Hepatocyte (in vitro differentiated cells): ENCODE measurements around the gene VNN1. TPM values are rescaled to one million over a fixed set of nuclear protein-coding genes. Genes with fewer than 3 reads are reported as not detected.

Experiments
- DNase-seq: peaks from one replicate; pipeline ENCODE4 v3.0.0-alpha.2; 2016; ENCODE audit warnings: low spot score
- H2AFZ ChIP-seq: fragments of 200-600 bp; sonication (generic); 2 replicates; pipeline ENCODE4 v1.6.0; 2016; ENCODE audit warnings: antibody characterized with exemption, mild to moderate bottlenecking
- H3K27ac ChIP-seq: fragments of 200-600 bp; sonication (generic); 2 replicates; pipeline ENCODE4 v1.5.1; 2016; ENCODE audit warnings: mild to moderate bottlenecking
- H3K27me3 ChIP-seq: fragments of 200-600 bp; sonication (generic); 2 replicates; pipeline ENCODE4 v1.6.1; 2016
- H3K36me3 ChIP-seq: fragments of 200-600 bp; sonication (generic); replicated peaks from 2 replicates; pipeline ENCODE4 v1.5.1; 2016; ENCODE audit warnings: low read depth; ENCODE audit not compliant: insufficient read depth
- H3K4me1 ChIP-seq: fragments of 200-600 bp; sonication (generic); 2 replicates; pipeline ENCODE4 v1.5.1; 2016; ENCODE audit warnings: mild to moderate bottlenecking, moderate library complexity; ENCODE audit not compliant: insufficient read depth
- H3K4me2 ChIP-seq: fragments of 200-600 bp; sonication (generic); 2 replicates; pipeline ENCODE4 v1.6.0; 2016
- H3K4me3 ChIP-seq: fragments of 200-600 bp; sonication (generic); 2 replicates; pipeline ENCODE4 v1.5.1; 2016; ENCODE audit warnings: mild to moderate bottlenecking
- H3K79me2 ChIP-seq: fragments of 200-600 bp; sonication (generic); 2 replicates; pipeline ENCODE4 v1.6.0; 2017; ENCODE audit warnings: mild to moderate bottlenecking
- H3K9me2 ChIP-seq: fragments of 200-600 bp; sonication (generic); replicated peaks from 2 replicates; pipeline ENCODE4 v1.6.0; 2017; ENCODE audit warnings: mild to moderate bottlenecking; ENCODE audit not compliant: insufficient read depth
- H3K9me3 ChIP-seq: fragments of 200-600 bp; sonication (generic); 2 replicates; pipeline ENCODE4 v1.5.1; 2016; ENCODE audit warnings: low read depth, mild to moderate bottlenecking
- H4K20me1 ChIP-seq: fragments of 200-600 bp; sonication (generic); 2 replicates; pipeline ENCODE4 v1.6.0; 2016; ENCODE audit warnings: mild to moderate bottlenecking; ENCODE audit not compliant: insufficient read depth, poor library complexity, severe bottlenecking
- EZH2 ChIP-seq: fragments of 200-600 bp; sonication (generic); IDR thresholded peaks from 2 replicates; pipeline ENCODE4 v1.6.1; 2016; ENCODE audit warnings: antibody characterized with exemption, mild to moderate bottlenecking, borderline replicate concordance
- EZH2phosphoT487 ChIP-seq: fragments of 200-600 bp; sonication (generic); IDR thresholded peaks from one replicate; pipeline ENCODE4 v1.6.1; 2018; ENCODE audit warnings: antibody characterized with exemption, mild to moderate bottlenecking, low read depth, moderate library complexity; ENCODE audit not compliant: unreplicated experiment, severe bottlenecking
- WGBS: methylation state at CpG from one replicate; pipeline ENCODE4 v1.1.6; 2016; ENCODE audit warnings: low lambda C conversion rate; ENCODE audit errors: missing lambda C conversion rate; 5-methylcytosine and 5-hydroxymethylcytosine counted together
- polyA plus RNA-seq: library from polyadenylated mRNA; unstranded; fragments of >200 nt; fragmentation: Nextera tagmentation; extraction: Ambion mirVana; gene quantifications from 2 replicates; pipeline ENCODE4 v1.2.1, GENCODE V29; 2016
- total RNA-seq: library from RNA; depleted of rRNA; stranded (reverse); fragments of >200 nt; gene quantifications from 2 replicates; pipeline ENCODE4 v1.2.3, GENCODE V29; 2014
- TF ChIP-seq, protein P1 (sequence below): fragments of 200-600 bp; sonication (generic); IDR thresholded peaks from 2 replicates; pipeline ENCODE4 v1.5.1; 2016; ENCODE audit warnings: antibody characterized with exemption, mild to moderate bottlenecking; ENCODE audit not compliant: poor library complexity

Gene VNN1
- total and polyA plus RNA-seq, 2 experiments from 2014 or later, result 0.93 to 1.4 TPM

DNA sequence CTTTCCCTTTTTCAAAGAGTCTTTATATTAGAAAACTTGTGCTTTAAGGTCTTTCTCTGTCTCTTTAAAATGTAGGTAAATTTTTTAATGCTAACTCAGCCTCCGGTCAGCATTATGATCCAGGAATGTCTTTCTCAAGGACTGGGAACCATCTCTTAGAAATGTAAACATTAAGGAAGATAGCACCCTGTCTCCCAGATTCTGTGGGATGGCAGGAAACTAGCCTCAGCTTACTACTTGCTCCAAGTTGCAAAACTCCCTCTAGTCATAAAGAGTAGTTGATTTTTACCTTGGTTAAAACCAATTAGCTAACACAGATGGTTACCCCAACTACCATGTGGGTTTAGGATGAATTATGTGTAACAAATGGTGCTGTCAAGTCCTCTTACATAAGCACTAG, 50.2 kb downstream of the VNN1 start:
- H2AFZ ChIP-seq, result no peak overlapping the region
- no peaks in the 10 kb centered on the region for H3K9me2 ChIP-seq
- H3K9me3 ChIP-seq, result no peaks in the 10 kb centered on the region
- H3K4me1 ChIP-seq, result no peaks in the 10 kb centered on the region
- TF ChIP-seq, protein P1, sequence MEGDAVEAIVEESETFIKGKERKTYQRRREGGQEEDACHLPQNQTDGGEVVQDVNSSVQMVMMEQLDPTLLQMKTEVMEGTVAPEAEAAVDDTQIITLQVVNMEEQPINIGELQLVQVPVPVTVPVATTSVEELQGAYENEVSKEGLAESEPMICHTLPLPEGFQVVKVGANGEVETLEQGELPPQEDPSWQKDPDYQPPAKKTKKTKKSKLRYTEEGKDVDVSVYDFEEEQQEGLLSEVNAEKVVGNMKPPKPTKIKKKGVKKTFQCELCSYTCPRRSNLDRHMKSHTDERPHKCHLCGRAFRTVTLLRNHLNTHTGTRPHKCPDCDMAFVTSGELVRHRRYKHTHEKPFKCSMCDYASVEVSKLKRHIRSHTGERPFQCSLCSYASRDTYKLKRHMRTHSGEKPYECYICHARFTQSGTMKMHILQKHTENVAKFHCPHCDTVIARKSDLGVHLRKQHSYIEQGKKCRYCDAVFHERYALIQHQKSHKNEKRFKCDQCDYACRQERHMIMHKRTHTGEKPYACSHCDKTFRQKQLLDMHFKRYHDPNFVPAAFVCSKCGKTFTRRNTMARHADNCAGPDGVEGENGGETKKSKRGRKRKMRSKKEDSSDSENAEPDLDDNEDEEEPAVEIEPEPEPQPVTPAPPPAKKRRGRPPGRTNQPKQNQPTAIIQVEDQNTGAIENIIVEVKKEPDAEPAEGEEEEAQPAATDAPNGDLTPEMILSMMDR, result no peak
- TF ChIP-seq EZH2 (no peak), EZH2phosphoT487 (no peak)
- H3K36me3 ChIP-seq, result no peaks in the 10 kb centered on the region
- H3K27me3 ChIP-seq, result no peaks in the 10 kb centered on the region
- H4K20me1 ChIP-seq, result no peaks in the 10 kb centered on the region
- H3K4me2 ChIP-seq, result no peak overlapping the region
- no peak overlapping the region for H3K27ac ChIP-seq
- no peaks in the 10 kb centered on the region for H3K79me2 ChIP-seq
- no peak overlapping the region for H3K4me3 ChIP-seq
- no peak for DNase-seq
- WGBS, result 63% methylated on average over 1 of the region's 1 CpG

- H3K27ac ChIP-seq, result no peak overlapping the region
- no peaks in the 10 kb centered on the region for H4K20me1 ChIP-seq
- H3K36me3 ChIP-seq, result no peaks in the 10 kb centered on the region
- no peak overlapping the region for H3K4me2 ChIP-seq
- TF ChIP-seq EZH2 (no peak), EZH2phosphoT487 (no peak)
- TF ChIP-seq, protein P1, result no peak
- no peaks in the 10 kb centered on the region for H3K9me2 ChIP-seq
- no peaks in the 10 kb centered on the region for H3K9me3 ChIP-seq
- no peaks in the 10 kb centered on the region for H3K4me1 ChIP-seq
- no peak for DNase-seq
- WGBS, result 83% methylated on average over 4 of the region's 4 CpGs
- no peaks in the 10 kb centered on the region for H3K79me2 ChIP-seq
- H3K4me3 ChIP-seq, result no peak overlapping the region
- no peak overlapping the region for H2AFZ ChIP-seq
- H3K27me3 ChIP-seq, result no peaks in the 10 kb centered on the region
These were observed 51.9 kb downstream of the VNN1 start for GRCh38 chr6:132661906-132662305.

GRCh38 chr6:132659082-132659481, 54.8 kb downstream of the VNN1 start, which contains the start of gene TAAR1:
Gene TAAR1 (minus strand): TSS chr6:132659182. CDS start chr6:132646003, 13,179 bp downstream.
- H3K36me3 ChIP-seq, result no peaks in the 10 kb centered on the region
- H3K4me3 ChIP-seq, result no peak within 1 kb of the TSS
- no peaks in the 10 kb centered on the region for H3K9me2 ChIP-seq
- no peak for DNase-seq
- H3K27me3 ChIP-seq, result no peaks in the 10 kb centered on the region
- 89% methylated on average over 3 of the region's 3 CpGs for WGBS
- H3K4me2 ChIP-seq, result no peak within 1 kb of the TSS
- H3K79me2 ChIP-seq, result no peaks in the 10 kb centered on the region
- TF ChIP-seq EZH2phosphoT487, result no peak
- no peaks in the 10 kb centered on the region for H3K4me1 ChIP-seq
- H4K20me1 ChIP-seq, result no peaks in the 10 kb centered on the region
- H2AFZ ChIP-seq, result no peak within 1 kb of the TSS
- no peak within 1 kb of the TSS for H3K27ac ChIP-seq
- H3K9me3 ChIP-seq, result no peaks in the 10 kb centered on the region

DNA sequence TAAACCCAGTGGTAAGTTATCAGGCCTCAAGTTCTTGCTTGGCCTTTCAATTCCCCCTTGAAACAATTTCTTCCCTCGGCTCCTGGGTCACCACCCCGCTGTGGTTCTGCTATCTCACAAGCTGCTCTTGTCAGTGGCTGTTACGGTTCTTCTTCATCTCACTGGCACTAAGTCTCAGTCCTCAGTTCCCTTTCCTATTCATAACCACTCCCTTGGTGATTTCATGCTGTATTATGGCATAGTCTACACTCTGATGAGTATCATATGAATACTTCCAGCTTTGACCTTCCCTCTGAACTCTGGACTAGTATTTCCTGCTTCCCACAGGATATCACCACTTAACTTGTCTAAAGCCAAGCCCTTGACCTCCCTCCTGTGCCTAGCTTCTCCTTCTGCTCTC, 62.8 kb downstream of the VNN1 start:
- Histone ChIP-seq H4K20me1 (no peaks in the 10 kb centered on the region), H3K9me2 (no peaks in the 10 kb centered on the region), H3K79me2 (no peaks in the 10 kb centered on the region), H3K27me3 (no peaks in the 10 kb centered on the region), H3K36me3 (no peaks in the 10 kb centered on the region), H2AFZ (no peak overlapping the region), H3K27ac (no peak overlapping the region), H3K4me2 (no peak overlapping the region), H3K9me3 (no peaks in the 10 kb centered on the region), H3K4me3 (no peak overlapping the region), H3K4me1 (no peaks in the 10 kb centered on the region)
- TF ChIP-seq EZH2phosphoT487, result no peak
- no peak for TF ChIP-seq EZH2
- TF ChIP-seq, protein P1, result no peak
- DNase-seq, result no peak
- WGBS, result 87% methylated on average over 3 of the region's 3 CpGs
